Measurements from ENCODE around the gene ERGIC3. TPM values are rescaled to one million over a fixed set of nuclear protein-coding genes. Genes with fewer than 3 reads are reported as not detected.

The ERGIC3 gene
- total RNA-seq, 1 experiment from 2014 or later = 341 TPM

- Histone ChIP-seq H3K4me2 (no peak overlapping the region), H3K9me3 (ENCODE audit: insufficient read depth, low read depth) (no peaks in the 10 kb centered on the region), H3K79me2 (ENCODE audit: low read depth) (no peaks in the 10 kb centered on the region), H3F3A (ENCODE audit: insufficient read depth, low read depth) (no peaks in the 10 kb centered on the region), H3K27ac (no peak overlapping the region), H2AFZ (no peak overlapping the region), H3K9me2 (ENCODE audit: insufficient read depth) (no peaks in the 10 kb centered on the region), H3K4me3 (no peak overlapping the region), H4K20me1 (ENCODE audit: insufficient read depth) (no peaks in the 10 kb centered on the region), H3K36me3 (ENCODE audit: low read depth) (peaks cover 18% of the 10 kb centered on the region), H3K4me1 (replicated peaks; ENCODE audit: insufficient read depth) (no peaks in the 10 kb centered on the region), H3K27me3 (ENCODE audit: insufficient read depth, low read depth) (no peaks in the 10 kb centered on the region)
- intact Hi-C loops (cut with micrococcal nuclease; ENCODE audit: unreplicated experiment) = no loop called here
- ChIA-PET CTCF (no interaction called here), POLR2A (ENCODE audit: unreplicated experiment) (no interaction called here)
- TF ChIP-seq CTCF (conservative IDR thresholded peaks at IDR 0.05) (no peak), EZH2 (IDR thresholded peaks at IDR 0.05; ENCODE audit: low read depth) (no peak)
- no peak for DNase-seq
- no TSS peak for BruUV-seq (replicated peaks)
Measured at GRCh38 chr20:35497320-35497719, 44.6 kb upstream of the ERGIC3 start.

- Histone ChIP-seq H2AFZ (no peak overlapping the region), H3K9me3 (ENCODE audit: insufficient read depth, low read depth) (no peaks in the 10 kb centered on the region), H4K20me1 (ENCODE audit: insufficient read depth) (no peaks in the 10 kb centered on the region), H3K9me2 (ENCODE audit: insufficient read depth) (no peaks in the 10 kb centered on the region), H3K79me2 (ENCODE audit: low read depth) (no peaks in the 10 kb centered on the region), H3K27ac (no peak overlapping the region), H3K36me3 (ENCODE audit: low read depth) (peaks cover 16% of the 10 kb centered on the region; the same call in 1 of the 2 replicates), H3K4me2 (no peak overlapping the region), H3F3A (ENCODE audit: insufficient read depth, low read depth) (no peaks in the 10 kb centered on the region), H3K4me1 (replicated peaks; ENCODE audit: insufficient read depth) (no peaks in the 10 kb centered on the region), H3K4me3 (no peak overlapping the region), H3K27me3 (ENCODE audit: insufficient read depth, low read depth) (no peaks in the 10 kb centered on the region)
- no TSS peak for BruUV-seq (replicated peaks)
- no peak for DNase-seq
- no peak for TF ChIP-seq EZH2 (IDR thresholded peaks at IDR 0.05; ENCODE audit: low read depth)
- TF ChIP-seq CTCF (conservative IDR thresholded peaks at IDR 0.05) = no peak
- ChIA-PET POLR2A (ENCODE audit: unreplicated experiment) (no interaction called here), CTCF (no interaction called here)
- intact Hi-C loops (cut with micrococcal nuclease; ENCODE audit: unreplicated experiment) = no loop called here
Measured at GRCh38 chr20:35497780-35498189, 44.1 kb upstream of the ERGIC3 start.

- H3K9me2 ChIP-seq (ENCODE audit: insufficient read depth) = no peaks in the 10 kb centered on the region
- no peak overlapping the region for H3K27ac ChIP-seq
- POLR2A ChIA-PET (ENCODE audit: unreplicated experiment) = interaction anchor here (0.5 kb wide), 1 partner anchor 42 kb away, joined by 6 read pairs; no protein-coding TSS in a partner anchor
- peaks cover 10% of the 10 kb centered on the region; the same call in 1 of the 2 replicates for H3K36me3 ChIP-seq (ENCODE audit: low read depth)
- no peaks in the 10 kb centered on the region for H3K9me3 ChIP-seq (ENCODE audit: insufficient read depth, low read depth)
- no peaks in the 10 kb centered on the region for H3K27me3 ChIP-seq (ENCODE audit: insufficient read depth, low read depth)
- no peak overlapping the region for H2AFZ ChIP-seq
- no peak overlapping the region for H3K4me2 ChIP-seq
- no peak for DNase-seq
- H4K20me1 ChIP-seq (ENCODE audit: insufficient read depth) = no peaks in the 10 kb centered on the region
- H3F3A ChIP-seq (ENCODE audit: insufficient read depth, low read depth) = no peaks in the 10 kb centered on the region
- CTCF ChIA-PET = interaction anchor here (0.6 to 0.7 kb wide), 2 partner anchors 39 to 635 kb away, joined by 3 read pairs; no protein-coding TSS in a partner anchor
- no peak overlapping the region for H3K4me3 ChIP-seq
- H3K4me1 ChIP-seq (replicated peaks; ENCODE audit: insufficient read depth) = no peaks in the 10 kb centered on the region
- BruUV-seq (replicated peaks) = no TSS peak
- H3K79me2 ChIP-seq (ENCODE audit: low read depth) = no peaks in the 10 kb centered on the region
- intact Hi-C loops (cut with micrococcal nuclease; ENCODE audit: unreplicated experiment) = no loop called here
- TF ChIP-seq EZH2 (IDR thresholded peaks at IDR 0.05; ENCODE audit: low read depth) (no peak), CTCF (conservative IDR thresholded peaks at IDR 0.05) (no peak)
Measured at GRCh38 chr20:35499271-35499670, 42.6 kb upstream of the ERGIC3 start.

Measured in PC-9 (cell line).